Stimulated activated CD4-positive, alpha-beta T cell treated with anti-CD3 and anti-CD28 coated beads, Interleukin-2, amount 100 ng/mL, for 48 hours (primary cell): ENCODE measurements around the gene CIB4.

ENCODE experiments used
- DNase-seq, 2 donors: peaks; one replicate each; pipeline ENCODE4 v3.0.0-alpha.2; 2020

CIB4 gene

DNA sequence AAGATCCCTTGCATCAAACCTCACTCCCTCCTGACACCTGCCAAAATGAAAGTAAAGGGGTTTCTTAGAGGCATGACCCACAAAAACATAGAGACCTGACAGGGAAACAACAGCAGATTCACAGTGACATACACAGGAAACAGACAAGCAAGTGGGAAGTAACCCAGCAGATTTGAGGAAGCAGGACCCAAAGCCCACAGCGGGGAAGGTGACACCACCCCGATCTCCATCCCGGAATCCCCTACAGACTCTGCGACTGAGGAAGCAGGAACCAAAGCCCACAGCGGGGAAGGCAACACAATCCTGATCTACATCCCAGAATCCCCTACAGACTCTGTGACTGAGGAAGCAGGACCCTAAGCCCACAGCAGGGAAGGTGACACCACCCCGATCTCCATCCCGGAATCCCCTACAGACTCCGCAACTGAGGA is 21.6 kb downstream of the CIB4 start:
- DNase-seq, result no peak

DNA sequence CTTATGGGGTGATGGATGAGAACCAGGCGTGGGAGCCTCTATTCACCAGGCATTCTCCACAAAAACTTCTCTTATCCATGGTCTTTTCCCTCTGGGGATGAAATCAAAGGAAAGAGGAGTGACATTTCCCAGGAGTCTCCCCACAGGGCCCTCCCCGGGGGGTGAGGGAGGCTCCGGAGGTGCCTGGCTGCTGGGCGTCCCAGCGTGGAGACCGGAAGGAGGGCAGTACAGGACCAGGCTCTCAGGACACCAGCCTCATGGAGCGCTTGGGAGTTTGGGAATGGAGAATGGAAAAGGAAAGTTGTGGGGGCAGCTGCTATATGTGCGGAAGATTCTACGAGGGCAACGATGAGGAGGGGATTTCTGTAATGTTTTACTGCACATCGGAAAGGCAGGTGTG is 22.1 kb downstream of the CIB4 start:
- no peak for DNase-seq

DNA sequence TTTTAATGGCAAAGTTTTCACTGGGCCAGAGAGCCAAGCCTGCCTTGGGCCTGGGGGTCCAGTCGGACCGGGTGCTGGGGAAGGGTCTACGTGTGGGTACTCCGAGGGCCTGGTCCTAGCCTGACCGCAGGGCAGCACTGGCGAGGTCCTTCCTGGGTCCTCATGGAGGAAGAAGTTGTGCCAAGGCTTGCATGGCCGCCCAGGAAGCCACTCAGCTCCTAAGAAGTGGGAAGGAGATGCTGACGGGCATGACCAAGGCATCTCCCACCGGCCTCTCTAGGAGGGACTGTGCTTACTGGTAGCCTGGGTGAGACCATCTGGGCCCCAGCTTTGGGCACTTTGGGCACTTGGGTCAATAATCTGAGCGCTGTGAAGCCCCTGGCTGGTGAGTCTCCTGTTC is 22.6 kb downstream of the CIB4 start:
- DNase-seq, result no peak

DNA sequence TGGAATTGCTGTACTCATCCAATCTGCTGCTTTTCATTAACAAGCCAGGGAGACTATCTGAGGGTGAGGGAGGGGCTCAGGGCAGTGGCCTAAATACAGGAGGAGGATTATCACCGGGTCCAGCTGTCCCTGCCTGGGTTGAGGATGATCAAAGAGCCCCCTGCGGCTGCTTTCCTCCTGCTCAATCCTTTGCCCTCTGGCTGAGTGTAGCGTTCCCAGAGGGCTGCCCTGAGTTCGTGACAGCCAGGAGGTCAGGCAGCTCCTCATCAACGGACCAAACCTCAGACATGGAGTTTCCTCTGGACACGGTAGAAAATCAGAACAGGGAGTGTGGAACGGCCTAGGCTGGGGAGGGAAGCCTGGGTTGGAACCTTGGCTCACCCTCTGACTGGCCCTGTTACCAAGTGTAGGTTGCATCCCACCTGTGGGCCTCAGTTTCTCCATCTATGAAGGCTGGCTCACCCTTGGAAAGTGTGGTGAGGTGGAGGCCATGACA is 23.5 kb downstream of the CIB4 start:
- DNase-seq, result no peak

DNA sequence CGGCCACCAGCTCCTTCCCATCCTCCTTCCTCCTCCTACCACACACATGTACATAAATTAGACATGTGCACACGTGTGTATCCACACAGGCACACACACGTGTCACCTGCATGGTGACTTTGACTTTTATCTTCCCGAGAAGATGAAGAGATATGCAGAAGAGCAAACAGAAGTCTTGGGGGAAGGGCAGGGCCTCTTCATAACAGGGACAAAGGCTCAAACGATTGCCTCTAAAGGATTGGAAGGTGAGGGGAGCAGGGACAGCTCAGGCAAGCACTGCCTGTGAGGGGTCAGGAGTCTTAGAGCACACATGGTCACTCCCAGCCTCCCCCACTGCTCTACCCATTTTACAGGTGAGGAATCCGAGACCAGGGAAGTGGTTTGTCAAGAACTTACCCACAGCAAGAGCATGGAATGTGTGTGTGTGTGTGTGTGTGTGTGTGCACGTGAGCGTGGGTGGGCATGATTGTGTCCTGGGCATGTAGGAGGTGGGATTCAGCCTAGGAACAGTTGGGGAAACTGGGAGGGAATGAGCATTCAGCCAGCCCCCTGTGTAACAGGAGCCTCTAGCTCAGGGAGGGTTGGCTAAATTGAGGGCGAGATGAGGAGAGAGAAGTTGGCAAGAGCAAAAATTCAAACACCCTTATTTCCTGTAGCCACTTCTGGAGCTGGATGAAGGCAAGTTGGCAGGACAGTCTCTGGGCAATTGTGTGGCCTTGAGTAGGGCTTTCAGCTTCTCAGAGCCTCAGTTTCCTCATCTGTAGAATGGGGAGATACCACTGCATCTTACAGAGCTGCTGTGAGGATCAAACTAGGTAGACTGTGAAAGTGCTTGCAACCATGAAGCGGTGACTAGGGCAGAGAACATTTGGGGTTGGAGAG is 24.2 kb downstream of the CIB4 start:
- DNase-seq, result no peak

DNA sequence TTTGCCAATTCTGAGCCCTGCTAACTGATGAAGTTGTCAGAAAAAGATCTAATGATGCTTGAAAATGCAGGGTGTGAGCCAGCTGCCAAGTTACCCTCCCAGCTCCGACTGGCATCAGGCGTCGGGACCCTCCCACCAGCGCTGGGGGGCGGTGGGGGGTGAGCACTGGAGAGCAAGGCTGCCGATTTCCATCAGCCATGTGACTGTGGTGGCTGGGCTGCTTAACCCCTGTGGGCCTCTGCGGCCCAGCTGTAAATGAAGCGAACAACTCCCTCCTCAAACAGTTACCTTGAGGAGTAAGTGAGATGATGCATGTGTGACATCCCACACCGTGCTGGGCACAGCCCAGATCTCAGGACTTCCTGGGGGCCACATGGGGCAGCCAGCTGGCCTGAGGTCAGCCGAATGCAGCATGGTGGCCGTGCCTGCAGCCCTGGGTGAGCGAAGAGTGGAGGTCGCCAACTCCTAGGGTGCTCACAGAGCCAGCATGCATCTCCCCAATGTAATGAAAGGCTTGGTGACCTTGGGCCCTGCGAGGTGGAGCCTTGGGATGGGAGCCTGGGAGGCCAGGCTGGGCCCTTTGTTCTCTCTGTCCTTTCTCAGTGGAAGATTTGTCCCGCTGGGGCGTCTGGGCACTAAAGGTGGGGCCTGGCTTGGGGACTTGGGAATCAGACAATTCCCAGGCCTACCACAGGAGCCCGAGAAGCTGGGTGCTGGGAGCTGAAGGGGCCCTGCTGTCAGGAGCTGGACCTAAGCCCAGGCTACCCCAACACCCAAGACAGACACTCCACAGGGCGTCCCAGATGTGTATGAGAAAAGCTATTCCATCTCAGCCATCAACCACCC is 25.1 kb downstream of the CIB4 start:
- DNase-seq, result no peak

DNA sequence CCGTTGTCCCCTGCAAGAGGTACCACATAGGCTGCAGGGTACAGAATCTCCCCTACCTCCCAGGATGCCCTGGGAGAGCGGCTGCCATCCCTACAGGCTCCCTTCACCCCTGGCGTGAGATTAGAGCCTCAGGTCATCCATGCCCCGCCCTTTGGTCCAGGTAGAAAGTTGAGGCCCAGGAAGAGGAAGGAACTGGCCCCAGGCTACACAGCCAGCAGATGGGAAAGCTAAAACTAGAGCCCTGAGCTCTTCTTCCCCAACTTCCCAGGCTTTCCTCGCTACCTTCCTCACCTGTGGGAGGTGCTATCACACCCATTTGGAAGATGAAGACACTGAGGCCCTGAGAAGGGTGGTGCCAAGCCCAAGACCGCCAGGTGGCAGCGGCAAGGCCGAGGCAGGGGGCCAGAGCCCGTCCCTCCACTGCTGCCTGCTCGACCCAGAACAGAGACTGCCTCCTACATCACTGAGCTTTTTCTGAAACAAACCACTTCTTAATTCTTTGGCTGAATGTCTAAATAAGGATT is 25.8 kb downstream of the CIB4 start:
- no peak for DNase-seq

DNA sequence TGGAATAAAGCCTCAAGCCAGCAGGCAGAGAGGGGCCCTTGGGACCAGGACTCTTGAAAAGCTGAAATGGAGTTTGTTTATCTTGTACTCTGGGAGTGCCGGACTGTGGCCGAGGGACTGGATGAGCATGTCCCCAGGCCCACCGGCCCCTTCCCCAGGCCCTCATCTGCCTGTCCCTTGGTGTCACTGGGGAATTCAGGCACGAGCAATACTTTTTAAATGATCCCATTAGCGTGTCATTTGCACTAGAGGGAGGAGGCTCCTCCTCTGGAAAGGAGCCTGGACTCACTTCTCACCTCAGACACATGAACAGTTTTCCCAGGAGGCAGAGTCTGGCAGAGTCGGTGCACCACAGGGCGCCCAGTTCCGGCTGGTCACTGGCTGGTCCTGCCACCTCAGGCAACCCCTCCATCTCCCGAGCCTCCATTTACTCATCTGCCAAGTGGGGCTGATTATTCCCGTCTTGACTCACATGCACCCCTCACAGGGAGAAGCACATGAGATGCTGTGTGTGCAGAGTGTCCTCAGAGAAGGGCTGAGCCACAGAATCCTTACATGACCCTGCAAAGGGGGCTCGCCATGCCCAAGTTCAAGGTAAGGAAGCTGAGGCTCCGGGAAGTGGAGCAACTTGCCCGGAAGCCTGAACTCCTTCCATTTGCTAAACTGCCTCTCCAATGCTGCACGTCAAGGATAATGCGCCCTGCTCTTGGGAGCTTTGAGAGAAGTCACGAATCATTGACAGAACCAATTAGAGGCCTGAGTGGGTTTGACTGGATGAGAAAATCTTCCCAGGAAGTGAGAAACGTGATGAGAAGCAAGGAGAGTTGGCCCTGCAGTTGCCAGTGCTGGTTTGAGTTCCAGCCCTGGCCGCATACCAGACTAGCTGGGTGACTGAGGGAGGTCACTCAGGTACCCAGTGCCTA is 26.7 kb downstream of the CIB4 start:
- DNase-seq, result no peak

DNA sequence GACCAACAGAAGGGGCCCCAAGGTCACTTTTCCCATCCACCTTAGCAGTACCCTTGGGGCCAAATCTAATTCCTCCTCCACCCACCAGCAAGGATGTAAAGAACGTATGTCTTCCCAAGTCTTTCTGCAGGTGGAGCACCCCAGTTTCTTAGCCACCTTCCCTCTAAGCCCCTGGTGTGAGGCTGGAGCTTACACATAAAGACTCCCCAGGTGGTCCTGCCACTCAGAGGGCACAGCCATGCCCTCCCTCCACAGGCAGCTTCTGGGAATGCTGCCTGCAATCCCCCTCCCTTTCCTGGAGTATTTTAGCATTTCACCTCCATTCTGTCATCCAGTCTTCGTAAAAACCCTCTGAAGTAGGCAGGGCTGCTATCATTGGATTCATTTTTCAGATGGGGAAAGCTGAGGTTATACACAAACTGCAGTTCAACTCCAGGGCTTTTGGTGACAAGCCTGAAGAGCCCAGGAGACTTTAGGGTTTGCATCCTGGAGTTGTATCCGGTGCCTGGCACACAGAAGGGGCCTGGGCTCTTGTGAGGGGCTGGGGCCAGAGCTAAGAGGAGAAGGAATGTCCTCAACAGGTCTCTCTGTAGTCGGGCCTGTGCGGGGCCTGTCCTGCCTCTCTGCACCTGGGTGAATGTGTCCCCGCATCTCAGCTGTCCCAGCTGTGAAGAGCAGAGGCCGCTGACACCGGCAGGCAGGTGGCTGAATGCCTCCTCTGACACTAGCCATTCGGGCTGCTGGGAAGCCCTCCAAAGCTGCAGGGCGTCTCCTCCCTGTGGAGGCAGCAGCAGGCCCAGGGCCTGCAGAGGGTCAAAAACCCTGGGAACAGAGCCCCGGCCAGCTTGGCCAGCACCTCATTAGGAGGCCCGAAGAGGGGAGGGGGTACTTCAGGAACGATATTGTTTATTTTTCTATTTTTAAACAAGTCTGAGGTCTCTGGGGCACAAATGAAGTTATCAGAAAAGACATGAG is 27.6 kb downstream of the CIB4 start:
- no peak for DNase-seq

DNA sequence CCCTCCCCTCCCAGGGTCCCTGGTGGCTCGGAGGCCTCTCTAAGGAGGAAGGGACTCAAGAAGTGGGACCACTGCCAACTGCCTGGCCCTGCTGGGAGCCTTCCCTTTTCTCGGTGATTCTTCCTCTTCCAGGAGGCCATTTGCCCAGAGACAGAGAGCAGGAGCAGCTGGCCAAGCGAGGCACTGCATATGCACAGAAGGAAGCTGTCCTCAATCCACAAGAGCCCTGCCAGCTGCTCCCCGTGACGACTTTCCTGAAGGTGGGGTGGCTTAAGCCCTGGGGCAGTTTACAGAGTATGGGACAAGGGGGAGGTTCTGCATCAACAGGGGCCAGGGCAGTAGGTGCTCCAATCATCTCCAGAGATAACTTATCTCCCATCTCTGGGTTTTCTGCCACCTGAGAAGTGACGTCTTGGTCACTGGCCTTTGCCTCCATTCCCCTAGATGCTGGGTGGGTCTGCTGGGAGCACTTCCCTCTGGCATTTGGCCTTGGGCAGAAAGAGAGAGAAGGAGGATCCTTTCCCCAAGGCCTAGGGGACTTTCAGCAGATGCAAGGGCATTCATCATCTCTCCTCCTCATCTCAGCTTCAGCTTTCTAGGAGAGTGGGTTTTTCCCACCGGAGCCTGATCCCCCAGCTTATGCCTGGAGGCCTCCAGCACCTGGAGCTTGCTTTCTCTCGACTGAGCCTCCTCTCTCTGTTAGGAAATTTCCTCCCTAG is 28.5 kb downstream of the CIB4 start:
- no peak for DNase-seq

DNA sequence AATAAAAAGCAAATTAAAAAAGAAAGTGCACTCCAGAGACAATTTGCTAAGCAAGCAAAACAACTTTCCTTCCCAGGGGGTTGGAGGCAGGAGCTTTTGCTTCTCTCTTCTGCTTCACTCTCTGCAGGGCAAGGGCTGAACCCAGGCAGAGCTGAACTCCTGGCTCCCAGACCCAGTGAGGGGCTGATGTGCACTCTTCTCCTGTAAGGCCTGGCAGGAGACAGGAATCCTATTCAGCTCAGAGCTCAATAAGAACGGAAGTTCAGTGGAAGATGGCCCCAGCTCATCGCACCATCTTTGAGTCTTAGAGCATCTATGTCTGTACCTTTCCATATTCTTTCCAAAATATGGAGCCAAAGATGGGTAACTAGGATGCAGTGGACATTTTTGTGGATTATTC is 29.1 kb downstream of the CIB4 start:
- DNase-seq, result no peak

DNA sequence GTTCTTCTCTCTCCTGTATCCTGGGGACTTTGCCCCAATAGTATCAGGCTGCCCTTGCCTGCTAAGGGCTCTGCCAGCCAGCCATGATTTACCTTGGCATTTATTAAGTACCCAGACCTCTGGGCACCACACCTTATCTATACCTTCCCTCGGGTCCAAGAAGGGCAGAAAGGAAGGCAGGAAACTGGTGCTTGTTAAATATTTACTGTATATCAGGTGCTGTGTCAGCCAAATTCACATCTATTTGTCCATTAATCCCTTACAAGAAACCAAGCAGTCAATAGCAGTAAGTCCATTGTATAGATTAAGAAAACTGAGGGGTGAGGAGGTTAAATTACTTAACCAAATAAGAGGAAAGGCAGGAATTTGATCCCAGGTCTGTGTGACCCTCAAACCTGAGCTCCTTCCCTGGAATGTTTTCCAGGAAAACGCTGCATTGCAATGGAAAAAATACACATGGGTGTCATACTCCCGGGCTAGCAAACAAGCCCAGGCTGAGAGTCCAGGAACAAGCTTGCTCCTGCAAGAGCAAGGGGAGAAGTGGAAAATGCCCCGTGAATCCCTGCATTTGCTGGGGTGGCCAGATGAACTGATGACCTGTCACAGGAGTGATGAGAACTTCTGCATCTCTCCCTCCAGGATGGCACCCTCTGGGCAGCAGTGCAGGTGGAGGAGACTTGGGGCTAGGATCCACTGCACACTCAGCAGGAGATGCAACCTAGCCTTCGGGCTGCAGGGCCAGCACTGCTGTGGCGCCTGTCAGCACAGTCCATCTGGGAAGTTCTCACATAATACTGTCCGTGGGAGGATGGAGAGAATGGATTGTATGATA is 30.4 kb downstream of the CIB4 start:
- no peak for DNase-seq

DNA sequence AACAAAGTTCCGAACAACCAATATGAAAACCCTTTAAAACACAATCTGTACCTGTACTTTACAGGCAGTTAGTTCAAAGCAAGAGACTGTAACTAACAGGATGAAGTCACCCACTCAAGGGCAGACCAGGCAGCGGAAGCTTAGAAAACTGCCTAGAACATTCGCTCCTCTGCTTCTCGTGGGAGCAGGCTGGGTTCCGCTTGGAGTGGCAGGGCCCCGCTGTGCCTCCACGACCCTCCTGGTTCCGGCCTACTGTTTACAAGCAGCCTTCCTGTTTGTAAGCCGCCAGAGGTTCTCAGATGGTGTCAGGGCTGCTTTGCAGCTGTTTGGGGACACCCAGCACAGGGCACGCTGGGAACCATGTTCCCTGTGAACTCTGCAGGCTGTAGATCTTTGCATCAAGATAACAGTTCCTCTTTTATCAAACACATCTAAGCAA is 31.3 kb downstream of the CIB4 start:
- no peak for DNase-seq

DNA sequence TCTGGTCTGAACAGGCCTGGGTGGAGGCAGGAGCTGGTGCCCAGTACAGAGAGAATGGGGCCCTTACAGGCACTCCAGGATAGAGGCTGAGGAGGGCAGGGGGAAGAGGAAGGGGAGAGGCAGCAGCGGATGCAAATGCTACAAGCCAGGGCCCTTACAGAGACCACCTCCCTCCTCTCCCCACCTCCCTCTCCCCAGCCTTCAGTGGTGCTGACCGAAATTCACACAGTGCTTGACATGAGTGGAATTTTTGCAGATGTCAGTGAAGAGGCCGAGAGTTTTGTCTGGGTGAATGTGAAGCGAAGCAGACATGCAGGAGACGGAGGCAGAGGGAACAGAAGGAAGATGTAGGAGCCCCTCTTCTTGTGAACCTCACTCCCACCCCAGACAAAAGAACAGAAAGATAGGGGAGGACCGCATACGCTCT is 31.9 kb downstream of the CIB4 start:
- no peak for DNase-seq

DNA sequence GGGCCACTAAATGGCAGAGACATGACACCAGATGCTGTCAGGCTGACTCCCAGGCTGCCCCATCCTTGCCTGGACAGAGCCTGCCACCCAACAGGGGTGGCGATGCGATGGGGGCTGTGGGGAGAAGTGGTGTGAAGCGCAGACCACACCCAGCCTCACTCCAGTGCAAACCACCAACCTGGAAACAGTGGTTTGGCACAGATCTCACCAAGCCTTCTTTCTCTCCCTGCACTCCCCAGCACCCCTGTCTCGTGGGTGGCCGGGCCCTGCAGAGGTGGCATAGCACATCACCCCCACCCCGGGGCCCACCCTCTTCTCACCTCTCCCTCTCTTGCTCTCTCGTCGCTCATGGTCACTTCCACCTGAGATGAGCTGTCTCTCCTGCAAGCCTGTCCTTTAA is 32.6 kb downstream of the CIB4 start:
- DNase-seq, result no peak

DNA sequence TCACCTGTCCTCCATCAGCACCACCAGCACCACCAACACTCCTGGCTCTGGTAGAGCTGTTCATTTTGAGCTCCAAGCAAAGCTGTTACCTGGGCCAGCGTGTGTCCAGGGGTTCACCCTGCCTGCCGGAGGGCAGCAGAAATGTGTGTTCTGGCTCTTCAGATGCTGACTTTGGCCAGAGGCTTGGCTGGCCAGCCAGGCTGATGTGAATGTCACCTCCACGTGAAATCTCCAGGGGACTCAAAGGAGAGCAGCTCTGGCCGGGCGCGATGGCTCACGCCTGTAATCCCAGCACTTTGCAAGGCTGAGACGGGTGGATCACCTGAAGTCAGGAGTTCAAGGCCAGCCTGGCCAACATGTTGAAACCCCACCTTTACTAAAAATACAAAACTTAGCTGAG is 33.5 kb downstream of the CIB4 start:
- no peak for DNase-seq

DNA sequence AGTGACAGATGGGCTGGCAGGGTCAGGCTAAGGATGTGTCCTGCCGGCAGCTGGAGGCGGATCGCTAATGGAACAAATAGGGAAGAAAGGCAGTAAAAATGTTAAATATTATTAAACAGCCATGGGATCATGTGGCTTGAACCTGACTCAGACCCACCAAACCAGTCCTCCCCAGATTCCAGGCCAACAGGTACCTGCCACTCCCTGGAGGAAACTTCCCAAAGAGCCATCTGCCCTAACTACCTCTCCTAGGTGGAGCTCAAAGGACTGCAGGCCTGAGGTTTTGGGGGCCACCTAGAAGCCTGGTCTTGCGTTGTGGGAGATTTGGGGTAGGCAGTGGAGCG is 34.3 kb downstream of the CIB4 start:
- DNase-seq, result no peak

DNA sequence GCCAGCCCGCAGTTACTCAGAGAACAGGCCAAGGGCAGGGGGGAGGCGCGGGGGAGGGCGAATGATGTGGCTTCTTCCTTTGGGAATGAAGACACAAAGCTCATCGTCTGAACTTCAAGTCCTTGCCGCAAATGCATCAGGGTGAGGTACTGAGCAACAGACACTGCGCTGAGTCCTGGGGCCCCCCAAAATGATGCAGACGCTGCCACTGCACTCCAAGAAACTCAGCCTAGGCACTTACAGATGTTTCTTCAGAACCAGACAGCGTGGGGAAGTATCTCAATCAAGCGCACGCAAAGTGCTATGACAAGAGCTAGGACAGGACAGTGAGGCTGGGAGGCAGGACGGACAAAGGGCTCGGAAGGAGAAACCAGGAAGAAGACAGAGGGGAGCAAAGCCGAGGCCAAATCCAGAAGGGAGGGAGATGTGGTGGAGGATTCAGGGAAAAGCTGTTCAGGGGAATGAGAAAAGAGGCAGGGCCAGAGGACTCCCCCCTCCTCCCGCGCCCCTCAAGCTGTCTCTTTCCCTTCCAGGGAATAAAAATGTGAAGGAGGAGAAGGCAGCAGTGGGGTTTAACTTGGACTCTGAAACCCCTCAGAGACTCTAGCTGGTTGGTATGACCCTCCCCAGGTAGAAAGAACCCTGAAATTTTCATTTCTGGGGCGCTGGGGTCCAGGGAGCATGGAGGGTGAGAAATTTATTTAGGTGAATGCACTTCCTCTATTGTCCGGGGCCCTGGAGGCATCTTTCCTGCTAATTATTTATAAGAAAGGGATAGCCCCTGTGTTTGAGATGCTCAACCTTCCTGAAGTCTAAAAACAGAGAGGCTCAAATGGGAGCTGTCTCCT is 34.9 kb downstream of the CIB4 start:
- DNase-seq, result no peak
